Measurements from ENCODE around the gene ZNF543.
A peak's percentile ranks its signal among the peaks of the same experiment; 100 is the strongest.
"Not testable (repeated sequence)": the region's sequence is repeated elsewhere in the genome, so short reads cannot be mapped to it uniquely, and the experiment has no call there.

ZNF543 gene

GRCh38 chr19:57320180-57321084 lies at the start of gene ZNF543:
ZNF543 (plus strand) TSS chr19:57320472; CDS start chr19:57320854, 382 bp downstream.
- FAIRE-seq = peak; percentile 95

- FAIRE-seq = no peak
These were observed 49.0 kb upstream of the ZNF543 start for GRCh38 chr19:57271280-57271679.

GRCh38 chr19:57273014-57273413 lies 47.3 kb upstream of the ZNF543 start:
- no peak for FAIRE-seq

DNA sequence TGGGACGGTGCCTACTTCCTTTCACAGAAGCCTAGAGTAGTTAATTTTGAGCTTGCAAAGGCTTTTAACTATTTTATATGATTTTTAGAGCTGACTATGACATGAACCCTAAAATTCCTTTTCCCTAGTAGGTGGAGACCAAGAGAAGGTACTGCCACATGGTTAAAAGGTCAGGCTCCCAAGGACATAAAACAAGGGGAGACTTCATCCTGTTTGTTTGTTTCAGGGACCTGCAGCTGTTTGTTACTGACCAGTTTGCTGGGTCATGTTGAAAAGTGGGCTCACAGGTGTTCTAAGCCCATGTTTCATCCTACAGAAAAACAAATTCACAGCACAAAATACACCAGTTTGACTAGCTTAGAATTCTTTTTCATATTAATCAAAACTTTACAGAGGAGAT lies 43.8 kb upstream of the ZNF543 start:
- no peak for FAIRE-seq

GRCh38 chr19:57278481-57278880 lies 41.8 kb upstream of the ZNF543 start:
- FAIRE-seq = not testable (repeated sequence)

DNA sequence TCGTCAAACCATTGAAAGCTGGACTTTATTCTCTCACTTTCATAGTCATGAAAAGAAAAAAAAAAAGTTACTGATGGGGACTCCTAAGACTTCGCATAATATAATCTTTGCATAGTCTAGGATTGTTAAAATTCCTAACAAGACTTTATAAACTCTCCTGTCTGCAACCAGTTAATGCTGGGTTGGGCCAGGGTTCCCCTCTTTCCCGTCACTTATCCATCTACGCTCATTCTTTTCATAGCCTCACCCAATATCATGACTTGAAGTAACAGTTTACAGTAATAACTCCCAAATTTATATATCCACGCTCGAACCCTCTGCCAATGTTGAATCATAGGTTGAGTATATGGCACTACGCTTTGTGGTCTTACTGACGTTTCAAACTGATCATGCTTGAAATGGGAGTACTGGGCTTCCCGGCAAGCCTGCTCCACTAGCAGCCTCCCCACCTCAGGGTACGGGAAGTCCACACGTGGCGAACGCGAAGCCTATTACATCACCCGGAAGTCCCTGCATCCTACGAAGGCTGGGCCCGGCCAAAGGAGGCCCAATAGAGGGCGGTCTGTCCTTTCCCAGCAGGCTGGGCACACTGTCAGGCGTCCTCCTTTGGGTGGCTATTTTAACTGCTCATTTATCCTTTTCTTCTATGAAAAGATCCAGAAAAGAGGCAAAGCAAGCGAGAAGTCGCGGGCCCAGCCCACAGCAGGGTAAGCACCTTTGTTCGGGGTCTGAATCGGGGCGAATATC lies 40.7 kb upstream of the ZNF543 start:
- peak; percentile 59 for FAIRE-seq

GRCh38 chr19:57280165-57280961 lies 39.9 kb upstream of the ZNF543 start, which contains the start of gene ZNF460:
ZNF460 (plus strand) TSS chr19:57280485; CDS start chr19:57280807, 322 bp downstream.
- FAIRE-seq = peak; percentile 89

- no peak for FAIRE-seq
These were observed 39.3 kb upstream of the ZNF543 start for GRCh38 chr19:57280962-57281400.

GRCh38 chr19:57282011-57282643 lies 38.1 kb upstream of the ZNF543 start:
- FAIRE-seq = no peak

DNA sequence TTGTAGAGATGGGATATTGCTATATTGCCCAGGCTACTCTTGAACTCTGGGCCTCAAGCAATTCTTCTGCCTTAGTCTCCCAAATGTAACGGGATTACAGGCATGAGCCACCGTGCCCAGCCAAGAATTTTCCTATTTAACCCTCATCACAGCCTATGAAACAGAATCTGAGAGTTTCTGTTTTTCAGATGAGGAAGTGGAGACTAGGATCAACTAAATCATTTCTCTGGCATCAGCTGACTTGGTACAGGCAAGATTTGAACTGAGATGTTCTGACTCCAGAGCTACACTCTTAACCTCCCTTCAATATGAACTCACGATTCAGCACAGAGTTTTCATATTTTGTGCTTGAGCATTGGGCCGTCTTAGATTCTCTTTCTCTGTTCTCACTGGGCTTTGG lies 31.9 kb upstream of the ZNF543 start:
- no peak for FAIRE-seq

GRCh38 chr19:57290970-57291369 lies 29.3 kb upstream of the ZNF543 start:
- FAIRE-seq = no peak

DNA sequence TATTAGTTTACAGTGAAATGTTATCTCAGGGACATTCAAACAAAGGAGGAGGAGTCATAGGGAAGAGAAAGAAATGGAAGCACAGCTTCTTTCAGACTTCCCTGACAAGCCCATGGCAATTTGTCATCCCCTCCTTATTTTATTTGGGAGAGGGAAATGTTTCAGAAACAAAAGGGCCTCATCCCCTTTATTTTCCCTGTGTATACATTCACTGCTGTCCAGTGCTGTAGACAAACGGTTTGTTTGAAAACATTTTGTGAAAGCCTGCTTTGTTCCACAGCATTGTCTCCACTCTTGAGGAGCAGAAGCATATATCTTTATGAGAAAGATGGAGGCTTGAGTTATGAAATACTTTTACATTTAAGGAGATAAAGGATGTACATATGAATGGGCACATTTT lies 27.7 kb upstream of the ZNF543 start:
- no peak for FAIRE-seq

DNA sequence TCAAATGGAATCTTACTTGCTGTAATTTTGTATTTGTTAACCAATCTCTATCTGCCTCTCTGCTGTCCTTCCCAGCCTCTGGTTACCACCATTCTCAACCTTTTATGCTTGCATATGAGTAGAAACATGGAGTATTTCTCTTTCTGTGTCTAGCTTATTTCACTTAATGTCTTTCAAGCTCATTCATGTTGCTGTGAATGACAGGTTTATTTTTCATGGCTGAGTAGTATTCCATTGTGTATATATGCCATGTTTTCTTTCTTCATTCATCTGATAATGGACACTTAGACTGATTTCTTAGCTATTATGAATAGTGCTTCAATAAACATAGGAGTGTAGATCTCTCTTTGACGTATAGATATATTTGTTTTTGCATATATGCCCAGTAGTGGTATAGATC lies 26.6 kb upstream of the ZNF543 start:
- no peak for FAIRE-seq

DNA sequence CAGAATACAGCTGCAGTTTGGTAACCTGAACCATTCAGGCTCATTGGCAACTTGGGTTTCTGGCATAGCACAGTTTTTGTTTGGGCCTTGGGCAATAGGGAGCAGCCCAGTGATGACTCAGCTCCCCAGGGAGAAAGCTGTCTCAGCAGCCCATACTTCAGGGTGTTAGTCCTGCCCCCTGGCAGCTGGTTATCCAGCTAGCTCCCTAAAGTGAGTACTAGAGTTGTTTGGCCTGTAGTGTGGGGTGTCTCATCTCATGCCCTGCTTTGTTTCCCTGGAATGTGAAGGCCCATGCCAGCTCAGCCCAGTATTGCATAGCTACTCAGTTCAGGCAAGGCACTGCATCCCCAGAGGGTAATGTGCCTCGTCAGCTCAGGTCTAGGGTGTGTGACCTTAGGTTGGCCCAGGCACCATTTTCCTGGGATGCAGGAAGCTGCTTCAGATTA lies 18.2 kb upstream of the ZNF543 start:
- FAIRE-seq = no peak

- no peak for FAIRE-seq
These were observed 17.4 kb upstream of the ZNF543 start for GRCh38 chr19:57302727-57303401.

DNA sequence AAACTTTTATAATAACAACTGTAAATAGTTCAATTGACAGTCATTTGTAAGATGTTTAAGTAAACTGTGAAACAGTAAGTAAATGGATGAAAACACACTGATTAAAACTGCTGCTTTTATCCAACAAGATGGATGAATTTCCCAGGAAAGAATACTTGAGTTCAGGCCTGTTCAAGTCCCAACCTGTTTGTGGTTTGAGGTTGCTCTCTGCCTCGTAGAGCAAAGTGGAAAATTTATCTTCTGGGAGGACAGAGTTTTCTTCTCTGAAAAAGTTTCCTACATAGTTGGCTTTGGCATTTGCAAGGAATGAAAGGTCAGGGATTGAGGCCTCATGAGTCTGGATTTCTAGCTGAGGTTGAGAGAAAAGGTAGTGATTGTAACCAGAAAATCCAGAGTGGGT lies 15.2 kb upstream of the ZNF543 start:
- FAIRE-seq = no peak

- no peak for FAIRE-seq
These were observed 11.8 kb upstream of the ZNF543 start for GRCh38 chr19:57308514-57308913.

- FAIRE-seq = no peak
These were observed 9.5 kb upstream of the ZNF543 start for GRCh38 chr19:57310792-57311191.

GRCh38 chr19:57314146-57314545 lies 6.1 kb upstream of the ZNF543 start:
- FAIRE-seq = no peak

GRCh38 chr19:57317503-57317902 lies 2.8 kb upstream of the ZNF543 start:
- FAIRE-seq = no peak

- FAIRE-seq = no peak
These were observed 448 bp upstream of the ZNF543 start for GRCh38 chr19:57319869-57320179.

GRCh38 chr19:57321116-57321515 lies 844 bp downstream of the ZNF543 start:
- no peak for FAIRE-seq

Data from A204.1 (cell line).